ENCODE measurements around the gene ASPA.
"Not testable (repeated sequence)": the region's sequence is repeated elsewhere in the genome, so short reads cannot be mapped to it uniquely, and the experiment has no call there.

The ASPA gene

DNA sequence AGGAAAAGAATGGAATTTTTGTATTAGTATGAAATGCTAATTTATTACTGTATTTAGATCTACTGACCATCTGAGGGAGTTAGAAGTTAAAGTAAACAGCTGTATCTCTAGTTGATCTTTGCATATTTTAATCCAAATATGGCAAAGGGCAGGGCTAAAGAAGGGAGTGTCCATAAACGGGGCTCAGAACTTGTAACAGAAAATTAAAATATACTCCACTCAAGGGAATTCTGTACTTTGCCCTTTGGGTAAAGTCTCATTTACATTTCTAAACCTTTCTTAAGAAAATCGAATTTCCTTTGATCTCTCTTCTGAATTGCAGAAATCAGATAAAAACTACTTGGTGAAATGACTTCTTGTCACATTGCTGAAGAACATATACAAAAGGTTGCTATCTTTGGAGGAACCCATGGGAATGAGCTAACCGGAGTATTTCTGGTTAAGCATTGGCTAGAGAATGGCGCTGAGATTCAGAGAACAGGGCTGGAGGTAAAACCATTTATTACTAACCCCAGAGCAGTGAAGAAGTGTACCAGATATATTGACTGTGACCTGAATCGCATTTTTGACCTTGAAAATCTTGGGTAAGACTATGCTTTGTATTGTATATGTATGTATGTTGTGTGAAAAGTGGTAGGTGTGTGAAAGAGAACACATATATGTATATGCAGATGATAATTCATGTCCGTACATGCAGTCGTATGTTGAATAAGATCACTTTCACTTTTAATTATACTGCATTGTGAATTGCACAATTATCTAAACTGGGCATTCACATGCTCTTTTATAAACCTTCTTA lies at the start of gene ASPA:
TSS of gene ASPA (plus strand) at position 186 of the 799 bp plus-strand sequence. CDS start at position 349, 163 bp downstream.
- no peak for DNase-seq

DNA sequence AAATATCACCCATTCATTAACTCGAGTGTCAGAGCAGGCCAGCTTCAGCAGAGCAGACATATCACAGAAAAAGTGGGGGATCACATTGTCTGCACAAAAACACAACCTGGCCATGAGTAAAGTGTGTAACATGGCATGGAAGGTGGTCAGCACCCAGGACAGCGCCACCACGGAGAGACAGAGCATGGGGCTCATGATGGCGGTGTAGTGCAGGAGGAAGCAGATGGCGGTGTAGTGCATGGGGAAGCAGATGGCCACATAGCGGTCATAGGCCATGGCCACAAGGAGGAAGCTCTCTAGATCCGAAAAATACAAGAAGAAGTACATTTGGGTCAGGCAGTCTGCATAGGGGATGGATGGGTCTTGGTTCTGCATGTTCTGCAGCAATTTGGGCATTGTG lies 42.6 kb upstream of the ASPA start:
- peak; percentile 22 for DNase-seq

DNA sequence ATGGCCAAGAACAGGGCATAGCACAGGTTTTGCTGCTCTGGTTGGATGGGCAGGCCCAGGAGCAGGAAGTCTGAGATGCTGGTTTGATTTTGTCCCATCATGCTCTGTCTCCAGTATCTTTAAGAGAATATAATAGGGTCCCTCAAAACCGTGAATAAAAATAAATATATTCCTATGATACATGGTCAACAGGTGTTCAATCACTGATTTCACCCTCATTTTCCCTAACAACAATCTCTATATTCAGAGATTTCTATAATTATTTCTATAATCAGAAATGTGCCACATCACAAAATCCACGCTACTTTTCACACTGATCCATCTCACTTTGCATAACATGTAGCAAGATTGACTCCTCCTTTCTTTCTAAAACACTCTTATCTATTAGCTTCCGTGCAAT lies 42.1 kb upstream of the ASPA start, which contains the start of gene OR1E2:
TSS of gene OR1E2 (minus strand) at position 101 of the 400 bp plus-strand sequence. CDS start at position 101, 0 bp downstream.
- DNase-seq, result no peak

- no peak for DNase-seq
These were observed 37.4 kb upstream of the ASPA start for GRCh38 chr17:3438368-3438767.

- DNase-seq, result no peak
These were observed 35.3 kb upstream of the ASPA start for GRCh38 chr17:3440451-3440850.

DNA sequence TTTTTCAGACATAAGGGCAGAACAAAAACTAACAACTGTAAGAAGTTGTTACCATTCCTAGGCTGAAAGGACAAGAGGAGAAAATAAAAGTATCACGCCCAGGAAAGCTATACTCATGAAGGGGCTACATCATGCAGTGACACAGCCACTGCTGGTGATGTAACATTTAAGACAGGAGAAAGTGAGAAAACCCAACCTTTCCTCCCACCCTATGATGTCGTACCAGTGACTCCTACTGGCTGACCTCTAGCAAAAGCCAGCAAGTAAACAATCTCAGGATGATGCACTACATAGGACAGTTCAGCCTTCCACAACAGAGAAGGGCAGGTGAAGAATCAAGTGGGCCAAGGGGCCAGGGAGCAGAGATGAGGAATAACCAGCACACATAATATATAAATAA lies 28.2 kb upstream of the ASPA start:
- no peak for DNase-seq

DNA sequence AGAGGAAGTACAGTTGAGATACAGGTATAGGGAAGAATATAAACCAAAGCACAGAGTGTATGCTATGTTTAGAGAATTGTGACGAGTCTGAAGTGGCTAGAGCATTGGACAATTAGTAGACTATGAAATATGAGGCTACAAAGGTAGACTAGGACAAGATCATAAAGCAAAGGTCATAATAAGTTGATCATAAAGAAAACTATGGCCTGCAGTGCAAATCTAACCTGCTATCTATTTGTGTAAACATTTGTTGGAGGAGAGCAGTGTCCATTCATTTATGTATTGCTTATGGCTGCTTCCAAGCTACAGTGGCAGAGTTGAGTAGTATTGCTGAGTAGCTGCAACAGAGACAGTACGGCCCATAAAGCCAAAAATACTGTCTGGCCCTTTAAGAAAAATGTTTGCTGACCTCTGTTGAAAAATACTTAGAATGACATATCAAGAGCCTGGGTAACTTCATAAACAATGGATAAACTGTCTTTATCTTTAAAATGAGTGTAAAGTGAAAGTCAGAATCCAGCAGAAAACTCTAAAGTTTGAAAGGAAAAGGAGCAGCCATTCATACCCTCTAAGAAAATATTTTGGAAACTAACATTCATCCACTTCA lies 27.6 kb upstream of the ASPA start:
- DNase-seq, result no peak

GRCh38 chr17:3466355-3466754 lies 9.4 kb upstream of the ASPA start:
- not testable (repeated sequence) for DNase-seq

- no peak for DNase-seq
These were observed 6.3 kb upstream of the ASPA start for GRCh38 chr17:3469529-3469928.

GRCh38 chr17:3471599-3471998 lies 4.2 kb upstream of the ASPA start, which contains the start of gene SPATA22:
Gene SPATA22, minus strand, starts transcription at chr17:3471819. Its CDS starts 2,494 bp downstream, at chr17:3469325.
- DNase-seq, result no peak

GRCh38 chr17:3472137-3472536 lies 3.7 kb upstream of the ASPA start:
- no peak for DNase-seq

GRCh38 chr17:3474212-3474611 lies 1.6 kb upstream of the ASPA start:
- no peak for DNase-seq

- DNase-seq, result no peak
These were observed 529 bp upstream of the ASPA start for GRCh38 chr17:3475251-3475685.

GRCh38 chr17:3479988-3480387 lies 4.2 kb downstream of the ASPA start:
- no peak for DNase-seq

GRCh38 chr17:3482852-3483251 lies 7.1 kb downstream of the ASPA start:
- DNase-seq, result no peak

GRCh38 chr17:3485481-3486068 lies 9.8 kb downstream of the ASPA start:
- DNase-seq, result no peak

GRCh38 chr17:3497101-3497500 lies 21.3 kb downstream of the ASPA start:
- no peak for DNase-seq

DNA sequence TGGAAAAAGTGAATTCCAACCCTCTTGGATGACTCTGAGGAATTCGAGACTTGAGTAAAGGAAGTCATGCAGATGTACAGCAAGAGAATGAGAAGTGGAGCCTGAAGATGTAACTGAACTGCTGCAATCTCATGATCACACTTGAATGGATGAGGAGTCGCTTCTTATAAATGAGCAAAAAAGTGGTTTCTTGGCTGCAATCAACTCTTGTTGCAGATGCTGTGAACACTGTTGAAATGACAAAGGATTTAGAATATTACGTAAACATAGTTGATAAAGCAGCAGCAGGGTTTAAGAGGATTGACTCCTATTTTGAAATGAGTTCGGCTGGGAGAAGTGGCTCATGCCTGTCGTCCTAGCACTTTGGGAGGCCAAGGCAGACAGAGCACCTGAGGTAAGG lies 25.5 kb downstream of the ASPA start:
- no peak for DNase-seq

- no peak for DNase-seq
These were observed 26.7 kb downstream of the ASPA start for GRCh38 chr17:3502466-3502865.

GRCh38 chr17:3503285-3503684 lies 27.5 kb downstream of the ASPA start:
- no peak for DNase-seq

GRCh38 chr17:3505008-3505407 lies 29.2 kb downstream of the ASPA start:
- DNase-seq, result no peak

GRCh38 chr17:3506054-3506453 lies 30.3 kb downstream of the ASPA start:
- DNase-seq, result no peak

DNA sequence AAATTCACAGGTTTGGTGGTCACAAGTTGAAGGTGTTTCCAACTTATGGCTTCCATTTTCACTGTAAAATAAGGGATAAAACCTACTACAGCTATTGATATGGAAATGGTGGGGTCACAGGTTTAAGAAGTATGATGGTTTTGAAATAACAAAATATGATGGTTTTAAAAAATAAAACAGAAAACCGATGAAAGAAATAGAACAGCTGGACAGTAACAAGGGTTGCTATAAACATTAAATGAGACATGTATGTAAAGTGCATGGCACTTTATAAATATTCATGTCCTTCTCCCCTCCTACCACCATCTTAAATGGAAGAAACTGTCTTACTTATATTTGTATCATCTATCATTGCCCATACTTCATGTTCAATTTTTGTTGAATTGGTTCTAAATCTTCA lies 31.3 kb downstream of the ASPA start:
- DNase-seq, result no peak

DNA sequence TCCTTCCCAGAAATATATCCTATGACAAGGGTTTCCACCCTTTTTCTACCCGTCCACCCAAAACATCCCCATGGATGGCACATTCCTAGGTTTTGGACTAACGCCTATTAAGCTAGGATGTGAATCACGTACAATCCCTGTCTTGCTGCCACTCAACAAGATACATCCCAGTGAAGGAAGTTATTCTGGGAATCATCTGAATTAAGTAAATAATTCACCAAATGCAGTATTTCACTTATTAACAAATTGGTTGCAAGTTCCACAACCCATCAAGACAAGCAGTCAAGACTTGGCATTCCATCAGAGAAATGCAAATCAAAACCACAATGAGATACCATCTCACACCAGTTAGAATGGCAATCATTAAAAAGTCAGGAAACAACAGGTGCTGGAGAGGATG lies 32.1 kb downstream of the ASPA start:
- no peak for DNase-seq
